ENCODE measurements around the gene PF4V1.

DNA sequence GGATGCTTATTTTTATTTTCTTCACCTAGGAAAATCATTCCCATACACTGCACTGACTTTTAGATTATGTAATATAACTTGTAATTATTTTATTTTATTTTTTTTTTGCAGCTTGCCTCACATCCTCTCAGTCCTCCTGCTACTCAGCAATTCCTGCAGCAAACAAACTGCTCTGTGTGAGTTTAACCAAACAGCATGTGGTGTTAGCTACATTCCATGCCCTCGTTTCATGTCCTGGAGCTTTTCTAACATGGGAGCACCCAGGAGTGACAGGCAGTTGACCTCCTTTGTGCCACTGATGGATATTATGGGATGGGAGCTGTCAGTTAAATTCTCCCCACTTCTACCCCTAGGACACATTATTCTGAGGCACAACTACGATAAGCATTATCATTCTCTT is 40.9 kb downstream of the PF4V1 start:
- no peak for TF ChIP-seq POLR2A (IDR thresholded peaks at IDR 0.05)
- TF ChIP-seq CTCF (IDR thresholded peaks at IDR 0.05), result no peak

Data from adrenal gland (tissue), 5 donors.